GM23338 (cell line): ENCODE measurements around the gene CCDC124.

Experiments
- CREB1 ChIP-seq: fragments of 250-450 bp; sonication (Bioruptor Pico); IDR thresholded peaks from 2 replicates; pipeline ENCODE4 v1.5.0; 2020; ENCODE audit warnings: low read depth, mild to moderate bottlenecking, moderate library complexity
- CTCF ChIP-seq, 2 experiments: fragments of 200-600 bp in 1 of 2; sonication (generic) in 1 of 2; conservative IDR thresholded peaks; 2 replicates each; pipeline versions ENCODE4 v1.5.1 to v1.6.1; 2016 to 2017; ENCODE audit warnings: antibody characterized with exemption in 2 of 2, low read depth in 2 of 2, mild to moderate bottlenecking in 2 of 2, moderate library complexity in 1 of 2
- EZH2 ChIP-seq: fragments of 200-600 bp; sonication (generic); IDR thresholded peaks from one replicate; pipeline ENCODE4 v1.8.0; 2017; ENCODE audit warnings: antibody characterized with exemption, mild to moderate bottlenecking, low read depth; ENCODE audit not compliant: unreplicated experiment
- EZH2phosphoT487 ChIP-seq: fragments of 200-600 bp; sonication (generic); IDR thresholded peaks from one replicate; pipeline ENCODE4 v1.8.1; 2018; ENCODE audit warnings: antibody characterized with exemption; ENCODE audit not compliant: unreplicated experiment
- JUNB ChIP-seq: IDR thresholded peaks from one replicate; pipeline ENCODE4 v1.6.1; 2016; ENCODE audit warnings: antibody characterized with exemption; ENCODE audit not compliant: unreplicated experiment
- NANOG ChIP-seq: IDR thresholded peaks from 2 replicates; pipeline ENCODE4 v1.6.1; 2016; ENCODE audit warnings: antibody characterized with exemption, borderline replicate concordance
- POLR2AphosphoS5 ChIP-seq: IDR thresholded peaks from 2 replicates; pipeline ENCODE4 v1.6.1; 2016; ENCODE audit warnings: antibody characterized with exemption, low read depth
- ZNF114 ChIP-seq: fragments of 250-450 bp; sonication (Bioruptor Pico); IDR thresholded peaks from 2 replicates; pipeline ENCODE4 v1.5.0; 2020; ENCODE audit warnings: mild to moderate bottlenecking, moderate library complexity
- ZNF331 ChIP-seq: fragments of 250-450 bp; sonication (Bioruptor Pico); IDR thresholded peaks from 2 replicates; pipeline ENCODE4 v1.5.0; 2020; ENCODE audit warnings: low read depth, mild to moderate bottlenecking, moderate library complexity
- TF ChIP-seq, protein P1 (sequence below): IDR thresholded peaks from one replicate; pipeline ENCODE4 v1.6.1; 2018; ENCODE audit warnings: antibody characterized with exemption; ENCODE audit not compliant: unreplicated experiment
- TF ChIP-seq, protein P2 (sequence below): IDR thresholded peaks from 2 replicates; pipeline ENCODE4 v1.6.1; 2016; ENCODE audit warnings: antibody characterized with exemption

DNA sequence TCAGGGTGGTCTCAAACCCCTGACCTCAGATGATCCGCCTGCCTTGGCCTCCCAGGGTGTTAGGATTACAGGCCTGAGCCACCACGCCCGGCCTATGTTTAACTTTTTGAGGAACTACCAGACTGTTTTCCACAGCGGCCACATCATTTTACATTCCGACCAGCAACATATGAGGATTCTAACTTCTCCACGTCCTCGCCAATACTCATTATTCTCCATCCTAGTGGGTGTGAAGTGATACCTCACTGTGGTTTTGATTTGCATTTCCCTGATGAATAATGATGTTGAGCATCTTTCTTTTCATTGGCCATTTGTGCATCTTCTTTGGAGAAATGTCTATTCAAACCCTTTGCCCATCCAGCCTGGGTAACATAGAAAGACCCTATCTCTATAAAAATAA is 46.3 kb upstream of the CCDC124 start:
- TF ChIP-seq EZH2phosphoT487: no peak
- no peak for TF ChIP-seq CTCF (conservative IDR thresholded peaks at IDR 0.05; ENCODE audit: low read depth in 2 of 2)
- no peak for TF ChIP-seq POLR2AphosphoS5
- TF ChIP-seq, protein P1, sequence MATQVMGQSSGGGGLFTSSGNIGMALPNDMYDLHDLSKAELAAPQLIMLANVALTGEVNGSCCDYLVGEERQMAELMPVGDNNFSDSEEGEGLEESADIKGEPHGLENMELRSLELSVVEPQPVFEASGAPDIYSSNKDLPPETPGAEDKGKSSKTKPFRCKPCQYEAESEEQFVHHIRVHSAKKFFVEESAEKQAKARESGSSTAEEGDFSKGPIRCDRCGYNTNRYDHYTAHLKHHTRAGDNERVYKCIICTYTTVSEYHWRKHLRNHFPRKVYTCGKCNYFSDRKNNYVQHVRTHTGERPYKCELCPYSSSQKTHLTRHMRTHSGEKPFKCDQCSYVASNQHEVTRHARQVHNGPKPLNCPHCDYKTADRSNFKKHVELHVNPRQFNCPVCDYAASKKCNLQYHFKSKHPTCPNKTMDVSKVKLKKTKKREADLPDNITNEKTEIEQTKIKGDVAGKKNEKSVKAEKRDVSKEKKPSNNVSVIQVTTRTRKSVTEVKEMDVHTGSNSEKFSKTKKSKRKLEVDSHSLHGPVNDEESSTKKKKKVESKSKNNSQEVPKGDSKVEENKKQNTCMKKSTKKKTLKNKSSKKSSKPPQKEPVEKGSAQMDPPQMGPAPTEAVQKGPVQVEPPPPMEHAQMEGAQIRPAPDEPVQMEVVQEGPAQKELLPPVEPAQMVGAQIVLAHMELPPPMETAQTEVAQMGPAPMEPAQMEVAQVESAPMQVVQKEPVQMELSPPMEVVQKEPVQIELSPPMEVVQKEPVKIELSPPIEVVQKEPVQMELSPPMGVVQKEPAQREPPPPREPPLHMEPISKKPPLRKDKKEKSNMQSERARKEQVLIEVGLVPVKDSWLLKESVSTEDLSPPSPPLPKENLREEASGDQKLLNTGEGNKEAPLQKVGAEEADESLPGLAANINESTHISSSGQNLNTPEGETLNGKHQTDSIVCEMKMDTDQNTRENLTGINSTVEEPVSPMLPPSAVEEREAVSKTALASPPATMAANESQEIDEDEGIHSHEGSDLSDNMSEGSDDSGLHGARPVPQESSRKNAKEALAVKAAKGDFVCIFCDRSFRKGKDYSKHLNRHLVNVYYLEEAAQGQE: no peak
- TF ChIP-seq, protein P2, sequence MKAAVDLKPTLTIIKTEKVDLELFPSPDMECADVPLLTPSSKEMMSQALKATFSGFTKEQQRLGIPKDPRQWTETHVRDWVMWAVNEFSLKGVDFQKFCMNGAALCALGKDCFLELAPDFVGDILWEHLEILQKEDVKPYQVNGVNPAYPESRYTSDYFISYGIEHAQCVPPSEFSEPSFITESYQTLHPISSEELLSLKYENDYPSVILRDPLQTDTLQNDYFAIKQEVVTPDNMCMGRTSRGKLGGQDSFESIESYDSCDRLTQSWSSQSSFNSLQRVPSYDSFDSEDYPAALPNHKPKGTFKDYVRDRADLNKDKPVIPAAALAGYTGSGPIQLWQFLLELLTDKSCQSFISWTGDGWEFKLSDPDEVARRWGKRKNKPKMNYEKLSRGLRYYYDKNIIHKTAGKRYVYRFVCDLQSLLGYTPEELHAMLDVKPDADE: no peak
- TF ChIP-seq EZH2: no peak
- no peak for TF ChIP-seq CREB1
- TF ChIP-seq JUNB: no peak
- TF ChIP-seq NANOG: no peak
- TF ChIP-seq ZNF331 (CRISPR knock-in tag): no peak
- TF ChIP-seq ZNF114 (CRISPR knock-in tag): no peak
